ENCODE data around the gene PRR5L.

Gene PRR5L

GRCh38 chr11:36436064-36436463 is 140.0 kb downstream of the PRR5L start:
- no peak for DNase-seq (ENCODE audit: low read depth)

GRCh38 chr11:36436589-36436988 is 140.5 kb downstream of the PRR5L start:
- no peak for DNase-seq (ENCODE audit: low read depth)

DNA sequence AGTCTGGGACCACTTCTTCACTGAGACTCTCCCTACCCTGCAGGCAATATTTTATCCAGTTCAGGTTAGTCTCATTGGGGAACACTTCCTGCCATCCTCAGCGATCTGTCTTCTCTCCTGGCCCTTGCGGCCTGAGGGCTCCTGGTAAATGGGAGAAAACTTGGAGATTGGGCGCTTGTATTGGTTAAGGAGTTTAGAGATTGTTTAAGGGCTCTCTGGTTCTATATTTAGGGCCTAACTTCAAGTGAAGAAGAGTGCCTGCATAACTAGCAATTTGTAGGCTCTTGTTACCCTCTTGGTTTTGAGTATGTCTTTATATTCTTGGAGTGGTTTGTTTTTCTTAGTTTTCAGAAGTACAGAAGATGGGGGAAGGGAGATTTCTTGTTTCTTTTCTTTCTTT is 141.3 kb downstream of the PRR5L start:
- DNase-seq (ENCODE audit: low read depth) = no peak

DNA sequence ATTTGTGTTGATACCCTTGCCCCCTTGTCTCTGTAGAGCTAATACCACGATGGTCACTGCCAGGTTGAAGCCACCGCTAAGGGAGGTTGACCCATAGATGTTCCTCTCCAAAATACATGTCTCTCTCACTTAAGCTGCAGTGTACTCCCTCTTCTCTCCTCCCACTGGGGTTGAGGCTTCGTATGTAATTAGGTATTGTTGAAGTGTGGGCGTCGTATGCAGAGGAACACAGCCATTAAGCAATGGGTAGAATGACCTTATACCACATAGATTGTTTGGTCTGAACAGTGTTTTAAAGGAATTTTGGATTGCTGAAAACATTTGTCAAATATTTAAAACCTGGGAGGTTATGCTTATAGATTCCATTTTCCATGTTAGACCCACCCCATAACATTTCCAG is 142.0 kb downstream of the PRR5L start:
- no peak for DNase-seq (ENCODE audit: low read depth)

- no peak for DNase-seq (ENCODE audit: low read depth)
Measured at GRCh38 chr11:36441610-36442208, 145.6 kb downstream of the PRR5L start.

DNA sequence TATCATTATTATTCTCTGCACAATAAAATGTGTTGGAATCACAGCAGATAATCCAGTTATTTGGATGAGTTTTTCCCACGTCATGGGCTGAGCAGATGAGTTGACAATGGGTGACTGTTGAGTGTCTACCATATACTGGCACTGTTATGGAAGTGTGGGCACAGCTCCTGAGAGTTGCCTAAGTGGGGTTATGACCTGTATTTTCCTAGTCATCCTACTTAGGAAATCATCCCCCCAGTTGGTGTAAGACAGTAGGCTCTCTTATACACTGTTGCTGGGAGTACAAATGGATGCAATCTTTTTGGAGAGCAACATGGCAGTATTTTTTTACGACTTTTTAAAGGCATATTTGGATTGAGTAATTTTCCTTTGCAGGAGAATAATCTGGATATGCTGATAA is 147.6 kb downstream of the PRR5L start:
- no peak for DNase-seq (ENCODE audit: low read depth)

- DNase-seq (ENCODE audit: low read depth) = no peak
Measured at GRCh38 chr11:36446135-36446534, 150.0 kb downstream of the PRR5L start.

GRCh38 chr11:36447514-36447913 is 151.4 kb downstream of the PRR5L start:
- no peak for DNase-seq (ENCODE audit: low read depth)

DNA sequence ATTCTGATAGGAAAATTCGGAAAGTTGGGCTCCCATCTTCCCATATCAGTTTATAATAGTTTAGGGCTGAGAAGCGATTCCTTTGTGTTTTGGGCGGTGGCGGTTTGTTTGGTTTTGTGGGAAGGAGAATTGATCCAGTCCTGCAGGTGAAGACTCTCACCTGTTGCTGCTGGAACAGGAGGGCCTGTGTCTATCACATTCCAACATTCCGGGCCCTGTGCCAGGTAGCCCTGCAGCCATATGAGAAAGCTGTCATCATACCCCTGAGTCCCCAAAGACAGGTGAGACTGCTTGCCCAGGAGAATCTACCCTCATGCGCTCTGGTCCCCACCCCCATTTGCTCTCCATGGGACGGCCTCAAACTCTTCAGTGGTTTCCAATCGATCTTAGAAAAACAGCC is 151.9 kb downstream of the PRR5L start:
- no peak for DNase-seq (ENCODE audit: low read depth)

DNA sequence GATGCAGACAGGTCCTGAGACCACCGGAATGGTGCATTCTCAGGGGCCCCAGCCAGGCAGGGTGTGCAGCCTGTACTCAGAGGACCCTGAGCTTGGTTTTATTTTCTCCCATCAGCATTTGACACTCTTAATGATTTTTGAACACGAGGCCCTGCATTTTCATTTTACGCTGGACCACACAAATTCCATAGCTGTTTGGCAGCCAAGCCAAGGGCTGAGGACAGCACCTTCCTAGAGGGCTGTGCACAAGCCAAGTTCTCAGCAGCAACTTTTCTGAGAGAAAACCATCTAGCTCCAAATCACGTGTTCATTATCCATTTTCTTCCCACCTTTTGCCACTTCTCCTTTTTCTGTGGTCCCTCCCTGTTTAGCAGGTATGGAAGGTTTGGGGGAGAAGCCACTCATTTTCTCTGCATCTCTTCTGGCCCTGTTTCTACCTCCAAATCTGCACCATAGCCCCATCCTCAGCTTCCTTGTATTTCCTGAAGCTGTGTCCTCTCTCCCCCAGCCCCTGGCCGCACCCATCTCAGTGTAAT is 153.5 kb downstream of the PRR5L start:
- DNase-seq (ENCODE audit: low read depth) = no peak

DNA sequence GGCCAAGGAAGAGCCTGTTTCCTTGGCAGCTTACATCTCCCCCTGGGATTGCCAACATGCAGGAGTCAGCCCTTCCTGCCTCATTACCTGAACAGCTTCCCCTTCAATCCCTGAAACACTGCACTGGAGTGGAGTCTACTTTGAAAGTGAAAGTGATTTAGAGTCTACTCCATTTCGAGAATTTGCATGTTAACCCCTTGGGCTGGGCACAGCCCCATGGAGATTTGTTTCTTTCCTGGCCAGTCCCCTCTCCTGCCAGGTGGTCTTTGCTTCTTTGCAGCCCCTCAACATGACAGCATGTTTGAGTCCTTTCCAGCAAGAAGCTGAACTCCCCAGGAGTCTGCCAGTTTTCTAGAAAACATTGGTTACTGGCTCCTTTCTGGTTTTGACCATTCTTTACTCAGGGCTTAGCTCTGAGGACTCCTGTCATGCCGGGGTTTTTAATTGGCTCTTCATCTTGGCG is 154.1 kb downstream of the PRR5L start:
- no peak for DNase-seq (ENCODE audit: low read depth)

- no peak for DNase-seq (ENCODE audit: low read depth)
Measured at GRCh38 chr11:36451045-36451444, 155.0 kb downstream of the PRR5L start.

- DNase-seq (ENCODE audit: low read depth) = no peak
Measured at GRCh38 chr11:36451681-36452080, 155.6 kb downstream of the PRR5L start.

- DNase-seq (ENCODE audit: low read depth) = no peak
Measured at GRCh38 chr11:36452236-36452940, 156.3 kb downstream of the PRR5L start.

DNA sequence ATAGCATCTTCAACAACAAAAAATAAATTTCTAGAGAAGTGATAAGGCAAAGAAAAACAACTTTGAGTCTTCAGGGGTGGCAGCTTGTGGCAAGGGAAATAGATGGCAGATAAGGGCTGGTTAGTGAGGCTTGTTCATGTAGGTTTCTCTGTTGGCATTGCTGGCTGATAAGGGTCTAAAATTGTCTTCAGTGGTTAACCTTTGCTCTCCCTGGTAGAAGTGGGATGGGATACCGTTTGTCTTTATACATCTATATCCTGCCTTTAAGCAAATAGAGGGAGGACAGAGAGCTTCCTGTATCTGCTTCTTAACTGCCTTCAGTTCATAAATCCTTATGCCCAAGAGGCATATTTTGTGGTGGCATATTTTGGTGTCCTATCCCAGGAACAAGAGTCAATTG is 156.9 kb downstream of the PRR5L start:
- no peak for DNase-seq (ENCODE audit: low read depth)

GRCh38 chr11:36453678-36454077 is 157.6 kb downstream of the PRR5L start:
- DNase-seq (ENCODE audit: low read depth) = no peak

- DNase-seq (ENCODE audit: low read depth) = no peak
Measured at GRCh38 chr11:36454551-36454940, 158.5 kb downstream of the PRR5L start.

GRCh38 chr11:36454941-36455631 is 159.0 kb downstream of the PRR5L start:
- no peak for DNase-seq (ENCODE audit: low read depth)

- peak; percentile 98 for DNase-seq (ENCODE audit: low read depth)
Measured at GRCh38 chr11:36455658-36456111, 159.6 kb downstream of the PRR5L start.

- no peak for DNase-seq (ENCODE audit: low read depth)
Measured at GRCh38 chr11:36456156-36456555, 160.1 kb downstream of the PRR5L start.

DNA sequence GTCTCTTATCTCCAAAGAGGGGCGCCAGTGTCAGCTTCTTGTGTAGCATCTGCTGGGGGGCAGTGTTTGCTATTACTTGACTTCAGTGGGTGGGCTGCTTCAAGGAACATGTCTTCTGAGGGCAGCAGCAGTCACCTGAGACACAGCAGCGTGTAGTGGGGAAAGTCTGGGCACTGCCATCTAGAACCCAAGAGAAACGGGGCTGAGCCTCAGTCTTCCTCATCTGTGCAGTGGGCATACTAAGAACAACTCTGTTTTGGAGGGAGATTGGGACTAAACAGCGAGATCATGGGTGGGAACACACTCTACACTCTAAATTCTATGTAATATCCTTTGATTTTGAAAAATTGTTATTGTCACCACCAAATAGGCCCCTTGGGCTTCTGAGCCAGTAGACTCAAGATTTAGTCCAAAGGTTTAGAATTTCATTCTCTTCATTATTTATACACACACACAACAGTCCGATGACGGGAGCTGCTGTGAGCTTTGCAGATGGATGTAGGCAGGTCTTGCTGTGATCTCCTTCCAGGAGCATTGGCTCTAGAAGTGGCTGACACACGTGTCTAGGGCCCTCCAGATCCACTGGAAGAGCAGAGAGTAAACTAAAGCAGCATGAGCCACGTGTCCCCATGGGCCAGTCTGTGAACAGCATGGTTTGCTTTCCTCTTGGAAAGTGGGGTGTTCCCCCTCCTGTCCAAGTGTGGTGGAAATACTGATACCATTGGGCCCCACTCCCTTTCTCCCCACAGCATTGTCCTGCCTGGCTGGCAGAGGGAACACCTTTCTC is 162.2 kb downstream of the PRR5L start:
- no peak for DNase-seq (ENCODE audit: low read depth)

DNA sequence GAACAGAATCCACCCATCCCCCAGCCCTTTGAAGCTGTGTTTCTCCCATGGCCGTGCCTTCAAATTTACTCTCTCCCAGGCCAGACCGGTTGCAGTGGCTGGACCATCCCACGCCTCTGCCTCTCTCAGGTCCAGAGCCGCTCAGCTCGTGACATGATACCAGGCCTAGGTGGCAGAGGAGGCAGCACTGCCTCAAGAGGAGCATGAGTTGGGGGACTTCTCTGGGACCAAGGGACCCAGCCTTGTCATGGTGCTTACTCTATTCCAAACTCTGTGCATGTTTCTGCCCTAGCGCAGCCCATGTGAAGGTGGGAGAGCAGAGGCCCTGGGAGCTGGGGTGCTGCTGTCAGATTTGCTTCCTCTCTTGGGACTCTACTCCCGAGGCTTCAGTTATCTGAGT is 163.0 kb downstream of the PRR5L start:
- DNase-seq (ENCODE audit: low read depth) = no peak

All from GM04503 (cell line).